Ovary (tissue), 9 donors: ENCODE measurements around the gene AQP9. TPM values are rescaled to one million over a fixed set of nuclear protein-coding genes. Genes with fewer than 3 reads are reported as not detected.

Experiments
- DNase-seq, 5 donors: peaks; one replicate each; pipeline ENCODE4 v3.0.0-alpha.2; 2019 to 2020
- H3K27ac ChIP-seq, 2 donors: fragments of 200-600 bp; one replicate each; pipeline versions ENCODE4 v1.5.1 to v1.8.0; 2019 to 2022
- H3K27me3 ChIP-seq: fragments of 200-600 bp; one replicate; pipeline ENCODE4 v1.8.0; 2022
- H3K36me3 ChIP-seq: fragments of 200-600 bp; sonication (generic); one replicate; pipeline ENCODE4 v1.5.1; 2019
- H3K4me1 ChIP-seq: one replicate; pipeline ENCODE4 v1.8.1; 2013; ENCODE audit warnings: mild to moderate bottlenecking, moderate library complexity; ENCODE audit not compliant: insufficient read depth
- H3K4me3 ChIP-seq: fragments of 200-600 bp; sonication (generic); one replicate; pipeline ENCODE4 v1.5.1; 2017
- H3K9me3 ChIP-seq, 2 donors: fragments of 200-600 bp in 1 of 2; sonication (generic) in 1 of 2; one replicate each; pipeline versions ENCODE4 v1.5.1 to v1.8.1; 2013 to 2019; ENCODE audit warnings: mild to moderate bottlenecking in 1 of 2, moderate library complexity in 1 of 2
- CTCF ChIP-seq, 3 donors: fragments of 450-650 bp in 2 of 3; fragments of 200-600 bp in 1 of 3; IDR thresholded peaks; one replicate each; pipeline versions ENCODE4 v1.5.1 to v1.8.0; 2016 to 2022; ENCODE audit warnings: antibody characterized with exemption in 3 of 3, mild to moderate bottlenecking in 1 of 3
- EP300 ChIP-seq: sonication (generic); formaldehyde crosslinking; IDR thresholded peaks from one replicate; pipeline ENCODE4 v1.6.1; 2017; ENCODE audit warnings: antibody characterized with exemption
- POLR2A ChIP-seq: fragments of 450-650 bp; IDR thresholded peaks from one replicate; pipeline ENCODE4 v1.6.1; 2017; ENCODE audit warnings: antibody characterized with exemption, mild to moderate bottlenecking, moderate library complexity
- WGBS, 3 donors: extraction: QIAGEN DNeasy Blood & Tissue Kit in 1 of 3; methylation state at CpG; one replicate each; pipeline versions ENCODE4 v1.1.5 to v1.1.7; 2013 to 2017; 5-methylcytosine and 5-hydroxymethylcytosine counted together
- intact Hi-C, 4 donors: fragments of 100-400 bp; cut with DNase I; formaldehyde crosslinking; loops; one replicate each; pipeline versions ENCODE4 v1.11.0 to v1.15.1; 2022 to 2023
- polyA plus RNA-seq, 2 donors: library from polyadenylated mRNA; stranded (reverse); fragments of 200-250 nt in 1 of 2; fragments of 350-450 nt in 1 of 2; fragmentation: Illumina TruSeq in 1 of 2; extraction: RNeasy Lipid Tissue Mini Kit (QIAGEN cat#74804) in 1 of 2; gene quantifications; one replicate each; pipeline ENCODE4 v1.2.3, GENCODE V29; 2013 to 2014
- total RNA-seq, 7 donors: library from RNA; depleted of rRNA in 2 of 7; stranded (reverse); fragments of >200 nt in 2 of 7; fragmentation: NEBNext Ultra II Directional in 3 of 7; extraction: Animal tissue kit (Norgen Biotek cat#: 25700) in 3 of 7; gene quantifications; one replicate each; pipeline versions ENCODE4 v1.1.0 to v1.2.4, GENCODE V29; 2016 to 2023
- donor health status: DM: no; HTN: no; CAD: no; lungs with moderate emphysema.
- donor health status: DM: no; HTN: no; CAD: no.
- donor health status: Bipolar disorder and iron deficiency.
- donor health status: DM: yes; HTN: yes; CAD: no.
- donor health status: DM: no; HTN: no; CAD: no.
- donor health status: DM: yes; HTN: yes; CAD: no.

The AQP9 gene
- total and polyA plus RNA-seq, 9 donors = 0.23 to 29.9 (median 1.4) TPM

GRCh38 chr15:58169934-58170333 lies 31.8 kb downstream of the AQP9 start:
- Histone ChIP-seq H3K27ac (no peak overlapping the region), H3K27me3 (no peaks in the 10 kb centered on the region), H3K9me3 (no peaks in the 10 kb centered on the region), H3K36me3 (no peaks in the 10 kb centered on the region), H3K4me1 (no peaks in the 10 kb centered on the region), H3K4me3 (no peak overlapping the region)
- 87 to 89% (median 89%) methylated on average over 5 of the region's 5 CpGs for WGBS, 3 donors
- intact Hi-C loops = no loop called here
- no peak for DNase-seq
- TF ChIP-seq CTCF (IDR thresholded peaks at IDR 0.05) (no peak), POLR2A (no peak), EP300 (no peak)

GRCh38 chr15:58171476-58172061 lies 33.4 kb downstream of the AQP9 start:
- 75 to 84% (median 80%) methylated on average over 1 of the region's 1 CpG for WGBS, 3 donors
- intact Hi-C loops = no loop called here
- H3K9me3 ChIP-seq = no peaks in the 10 kb centered on the region
- no peak overlapping the region for H3K27ac ChIP-seq
- H3K27me3 ChIP-seq = no peaks in the 10 kb centered on the region
- DNase-seq = no peak
- H3K36me3 ChIP-seq = no peaks in the 10 kb centered on the region
- H3K4me3 ChIP-seq = no peak overlapping the region
- H3K4me1 ChIP-seq = no peaks in the 10 kb centered on the region
- no peak for TF ChIP-seq POLR2A
- TF ChIP-seq EP300 = no peak
- no peak for TF ChIP-seq CTCF (IDR thresholded peaks at IDR 0.05)

- no peak overlapping the region for H3K27ac ChIP-seq
- intact Hi-C loops = no loop called here
- H3K36me3 ChIP-seq = no peaks in the 10 kb centered on the region
- no peak for DNase-seq
- H3K9me3 ChIP-seq = no peaks in the 10 kb centered on the region
- WGBS, 3 donors = 91 to 96% (median 94%) methylated on average over 5 of the region's 5 CpGs
- no peaks in the 10 kb centered on the region for H3K27me3 ChIP-seq
- H3K4me1 ChIP-seq = no peaks in the 10 kb centered on the region
- no peak overlapping the region for H3K4me3 ChIP-seq
- no peak for TF ChIP-seq POLR2A
- no peak for TF ChIP-seq EP300
- TF ChIP-seq CTCF (IDR thresholded peaks at IDR 0.05) = no peak
Measured at GRCh38 chr15:58174709-58175108, 36.5 kb downstream of the AQP9 start.

GRCh38 chr15:58175955-58176354 lies 37.8 kb downstream of the AQP9 start:
- no peaks in the 10 kb centered on the region for H3K4me1 ChIP-seq
- TF ChIP-seq POLR2A = no peak
- TF ChIP-seq CTCF (IDR thresholded peaks at IDR 0.05) = no peak
- no peak for TF ChIP-seq EP300
- intact Hi-C loops = no loop called here
- H3K27ac ChIP-seq = no peak overlapping the region
- H3K36me3 ChIP-seq = no peaks in the 10 kb centered on the region
- H3K4me3 ChIP-seq = no peak overlapping the region
- H3K9me3 ChIP-seq = no peaks in the 10 kb centered on the region
- no peaks in the 10 kb centered on the region for H3K27me3 ChIP-seq
- no peak for DNase-seq
- 81 to 84% (median 84%) methylated on average over 4 of the region's 4 CpGs for WGBS, 3 donors
